Cardiac muscle cell (in vitro differentiated cells and primary cell): ENCODE results near the gene SLC29A2. TPM values are rescaled to one million over a fixed set of nuclear protein-coding genes. Genes with fewer than 3 reads are reported as not detected.
"Not testable (repeated sequence)": the region's sequence is repeated elsewhere in the genome, so short reads cannot be mapped to it uniquely, and the experiment has no call there.

Source experiments
- DNase-seq, 2 donors: peaks; one replicate each; pipeline versions ENCODE4 v3.0.0 to v3.0.0-alpha.2; 2010 to 2017; ENCODE audit warnings: low read depth in 1 of 2, low spot score in 1 of 2
- H3K27ac ChIP-seq: fragments of 200-600 bp; sonication (generic); 2 replicates; pipeline ENCODE4 v1.5.1; 2016
- H3K27me3 ChIP-seq: fragments of 200-600 bp; sonication (generic); 2 replicates; pipeline ENCODE4 v1.6.0; 2016; ENCODE audit warnings: control low read depth
- H3K36me3 ChIP-seq: fragments of 200-600 bp; sonication (generic); 2 replicates; pipeline ENCODE4 v1.5.1; 2016; ENCODE audit warnings: control low read depth
- H3K4me1 ChIP-seq: fragments of 200-600 bp; sonication (generic); 2 replicates; pipeline ENCODE4 v1.8.1; 2017; ENCODE audit warnings: low read depth, mild to moderate bottlenecking, mixed run types
- H3K4me3 ChIP-seq: fragments of 200-600 bp; sonication (generic); 2 replicates; pipeline ENCODE4 v1.5.1; 2016; ENCODE audit warnings: mild to moderate bottlenecking
- H3K9me3 ChIP-seq: fragments of 200-600 bp; sonication (generic); 2 replicates; pipeline ENCODE4 v1.5.1; 2017; ENCODE audit warnings: low read depth, mild to moderate bottlenecking, control low read depth
- polyA plus RNA-seq: library from polyadenylated mRNA; unstranded; fragments of >200 nt; fragmentation: Nextera tagmentation; extraction: Ambion mirVana; gene quantifications from 2 replicates; pipeline ENCODE4 v1.2.1, GENCODE V29; 2016
- total RNA-seq: library from RNA; depleted of rRNA; stranded (reverse); fragments of >200 nt; gene quantifications from 2 replicates; pipeline ENCODE4 v1.2.3, GENCODE V29; 2016
- TF ChIP-seq, protein P1 (sequence below): IDR thresholded peaks from 2 replicates; pipeline ENCODE4 v1.5.1; 2012; ENCODE audit warnings: low read depth, mild to moderate bottlenecking, low read length

Gene SLC29A2
- total and polyA plus RNA-seq, 2 experiments from 2014 or later, result 36.8 to 50.2 TPM

DNA sequence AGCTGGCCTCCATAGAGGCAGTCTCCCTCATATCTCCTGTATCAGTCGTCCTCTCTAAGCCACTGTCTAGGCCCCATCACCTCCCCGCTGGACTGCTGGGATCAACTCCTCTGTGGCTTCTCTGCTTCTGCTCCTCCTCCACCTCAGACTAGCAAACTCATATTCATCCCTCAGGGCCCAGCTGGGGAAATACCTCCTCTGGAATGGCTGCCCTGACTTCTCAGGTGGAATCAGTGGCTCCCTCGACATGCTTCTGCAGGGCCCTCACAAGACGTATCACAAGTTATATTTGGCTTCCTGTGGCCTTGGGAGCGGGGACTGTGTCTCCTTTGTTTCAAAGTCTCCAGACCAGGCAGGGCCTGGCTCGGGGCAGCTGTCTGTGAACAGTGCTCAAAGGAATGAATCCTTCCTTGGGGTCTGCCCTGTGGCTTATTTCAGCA is 10.0 kb downstream of the SLC29A2 start:
- Histone ChIP-seq H3K27me3 (no peaks in the 10 kb centered on the region), H3K36me3 (peaks cover 5% of the 10 kb centered on the region), H3K4me3 (no peak overlapping the region), H3K9me3 (no peaks in the 10 kb centered on the region), H3K4me1 (no peaks in the 10 kb centered on the region), H3K27ac (peak overlapping the region; percentile 68)
- TF ChIP-seq, protein P1, sequence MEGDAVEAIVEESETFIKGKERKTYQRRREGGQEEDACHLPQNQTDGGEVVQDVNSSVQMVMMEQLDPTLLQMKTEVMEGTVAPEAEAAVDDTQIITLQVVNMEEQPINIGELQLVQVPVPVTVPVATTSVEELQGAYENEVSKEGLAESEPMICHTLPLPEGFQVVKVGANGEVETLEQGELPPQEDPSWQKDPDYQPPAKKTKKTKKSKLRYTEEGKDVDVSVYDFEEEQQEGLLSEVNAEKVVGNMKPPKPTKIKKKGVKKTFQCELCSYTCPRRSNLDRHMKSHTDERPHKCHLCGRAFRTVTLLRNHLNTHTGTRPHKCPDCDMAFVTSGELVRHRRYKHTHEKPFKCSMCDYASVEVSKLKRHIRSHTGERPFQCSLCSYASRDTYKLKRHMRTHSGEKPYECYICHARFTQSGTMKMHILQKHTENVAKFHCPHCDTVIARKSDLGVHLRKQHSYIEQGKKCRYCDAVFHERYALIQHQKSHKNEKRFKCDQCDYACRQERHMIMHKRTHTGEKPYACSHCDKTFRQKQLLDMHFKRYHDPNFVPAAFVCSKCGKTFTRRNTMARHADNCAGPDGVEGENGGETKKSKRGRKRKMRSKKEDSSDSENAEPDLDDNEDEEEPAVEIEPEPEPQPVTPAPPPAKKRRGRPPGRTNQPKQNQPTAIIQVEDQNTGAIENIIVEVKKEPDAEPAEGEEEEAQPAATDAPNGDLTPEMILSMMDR, result no peak
- DNase-seq, result no peak

DNA sequence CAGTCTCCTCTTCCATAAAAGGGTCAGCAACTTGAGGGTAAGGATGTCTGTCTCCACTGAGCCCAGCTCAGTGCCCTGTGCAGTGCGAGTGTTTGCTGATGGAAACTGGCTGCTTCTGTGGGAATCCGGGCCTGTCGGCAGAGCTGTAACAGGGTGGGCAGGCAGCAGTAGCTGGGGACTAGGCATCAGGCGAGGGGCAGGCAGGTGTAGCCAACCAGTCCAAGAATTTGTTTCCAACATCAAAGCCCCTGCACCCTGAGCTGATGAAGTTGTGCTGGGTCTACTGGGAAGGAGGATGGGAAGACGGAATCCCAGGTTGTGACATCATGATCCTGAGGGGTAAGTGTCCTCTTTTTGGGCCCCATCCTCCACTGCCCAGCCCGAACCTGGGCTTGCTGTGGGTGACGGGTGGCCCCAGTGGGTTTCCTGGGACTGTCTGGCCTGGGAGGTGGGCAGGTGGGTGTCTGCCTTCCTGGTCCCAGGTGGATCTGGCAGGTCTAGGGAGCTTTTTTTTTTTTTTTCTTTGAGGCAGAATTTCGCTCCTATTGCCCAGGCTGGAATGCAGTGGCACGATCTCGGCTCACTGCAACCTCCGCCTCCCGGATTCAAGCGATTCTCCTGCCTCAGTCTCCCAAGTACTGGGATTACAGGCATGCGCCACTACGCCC is 11.0 kb downstream of the SLC29A2 start:
- TF ChIP-seq, protein P1, result no peak
- H3K9me3 ChIP-seq, result no peaks in the 10 kb centered on the region
- DNase-seq, result no peak

DNA sequence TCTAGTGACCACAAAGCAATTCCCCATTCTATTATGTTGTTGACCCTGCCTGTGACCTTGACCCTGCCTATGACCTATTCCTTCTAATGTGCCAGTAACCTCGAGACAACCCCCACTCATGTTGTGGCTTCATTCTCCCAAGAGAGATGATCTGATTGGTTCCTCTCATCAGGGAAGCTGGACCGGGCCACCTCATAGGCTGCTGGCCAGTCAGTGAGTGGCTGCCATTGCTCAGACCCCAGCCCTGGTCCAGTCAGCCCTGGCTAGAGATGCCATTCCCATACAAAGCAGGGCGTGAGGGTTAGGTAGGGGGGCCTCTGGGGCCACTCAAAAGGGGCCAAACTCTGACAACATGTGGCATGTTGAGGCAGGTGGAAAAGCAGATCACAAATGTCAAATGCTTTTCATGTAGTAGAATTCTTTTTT is 11.9 kb downstream of the SLC29A2 start:
- TF ChIP-seq, protein P1, result no peak
- H3K4me1 ChIP-seq, result no peaks in the 10 kb centered on the region
- H3K9me3 ChIP-seq, result no peaks in the 10 kb centered on the region
- no peak overlapping the region for H3K27ac ChIP-seq
- H3K36me3 ChIP-seq, result no peaks in the 10 kb centered on the region
- no peak overlapping the region for H3K4me3 ChIP-seq
- H3K27me3 ChIP-seq, result no peaks in the 10 kb centered on the region
- DNase-seq, result no peak

More for the DNA sequence above, 11.0 kb downstream of the SLC29A2 start:
- Histone ChIP-seq H3K27ac (peak overlapping the region; percentile 25), H3K4me1 (no peaks in the 10 kb centered on the region), H3K27me3 (no peaks in the 10 kb centered on the region), H3K36me3 (peaks cover under 1% of the 10 kb centered on the region), H3K4me3 (no peak overlapping the region)

DNA sequence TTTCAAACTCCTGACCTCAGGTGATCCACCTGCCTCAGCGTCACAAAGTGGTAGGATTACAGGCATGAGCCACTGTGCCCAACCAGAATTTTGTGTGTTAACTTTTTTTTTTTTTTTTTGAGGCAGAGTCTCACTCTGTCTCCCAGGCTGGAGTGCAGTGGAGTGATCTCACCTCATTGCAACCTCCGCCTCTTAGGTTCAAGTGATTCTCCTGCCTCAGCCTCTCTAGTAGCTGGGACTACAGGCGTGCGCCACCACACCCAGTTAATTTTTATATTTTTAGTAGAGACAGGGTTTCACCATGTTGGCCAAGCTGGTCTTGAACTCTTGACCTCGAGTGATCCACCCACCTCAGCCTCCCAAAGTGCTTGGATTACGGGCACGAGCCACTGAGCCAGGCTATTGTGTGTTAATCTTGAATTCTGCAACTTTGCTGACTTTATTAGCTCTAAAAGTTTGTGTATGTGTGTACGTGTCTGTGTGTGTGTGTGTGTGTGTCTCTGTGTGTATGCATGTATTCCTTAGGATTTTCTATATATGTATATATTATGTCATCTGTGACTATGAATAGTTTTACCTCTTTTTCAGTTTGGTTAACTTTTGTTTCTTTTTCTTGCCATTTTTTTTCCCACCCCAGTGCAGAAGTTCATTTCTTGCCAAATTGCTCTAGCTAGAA is 20.9 kb downstream of the SLC29A2 start:
- H3K4me1 ChIP-seq, H3K36me3 ChIP-seq, DNase-seq: not testable (repeated sequence)

DNA sequence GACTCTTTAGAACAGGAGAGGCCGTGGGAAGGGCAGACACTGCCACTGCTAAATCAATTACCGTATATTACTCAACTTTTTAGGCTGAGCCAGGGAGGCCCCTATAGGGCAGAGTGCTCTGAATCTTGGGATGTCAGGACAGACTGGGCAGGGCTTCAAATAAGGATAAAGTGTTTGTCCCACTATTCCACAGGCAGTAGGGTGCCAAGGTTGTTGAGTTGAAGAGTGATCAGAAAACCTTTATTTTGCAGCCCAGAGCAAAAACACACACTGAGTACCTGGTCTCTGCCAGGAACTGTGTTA is 22.5 kb downstream of the SLC29A2 start:
- Histone ChIP-seq H3K27ac (no peak overlapping the region), H3K9me3 (no peaks in the 10 kb centered on the region), H3K36me3 (no peaks in the 10 kb centered on the region), H3K4me3 (no peak overlapping the region), H3K4me1 (peaks cover 14% of the 10 kb centered on the region), H3K27me3 (no peaks in the 10 kb centered on the region)
- TF ChIP-seq, protein P1, result no peak
- DNase-seq, result no peak

More for the DNA sequence above, 20.9 kb downstream of the SLC29A2 start:
- not testable (repeated sequence) for H3K27me3 ChIP-seq, H3K27ac ChIP-seq, H3K9me3 ChIP-seq, H3K4me3 ChIP-seq
